ENCODE results near the gene STAT1. TPM values are rescaled to one million over a fixed set of nuclear protein-coding genes. Genes with fewer than 3 reads are reported as not detected.

Gene STAT1
- total RNA-seq, 1 experiment from 2014 or later = 73.4 TPM

GRCh38 chr2:191048073-191048472, 34.1 kb upstream of the STAT1 start:
- no peak for ATAC-seq
- H3K27me3 ChIP-seq (ENCODE audit: control insufficient read depth, insufficient read depth, low read length) = peaks cover 8% of the 10 kb centered on the region; the same call in 1 of the 2 replicates
- no TSS peak for BruUV-seq (replicated peaks)
- H3K27ac ChIP-seq (ENCODE audit: low read length) = no peak overlapping the region
- peaks cover 3% of the 10 kb centered on the region; the same call in 1 of the 2 replicates for H3K4me1 ChIP-seq (ENCODE audit: control insufficient read depth, insufficient read depth, low read length)
- POLR2A ChIA-PET = no interaction called here
- TF ChIP-seq SIN3A (IDR thresholded peaks at IDR 0.05; ENCODE audit: borderline replicate concordance, insufficient read depth, low read depth, low read length) (no peak), POLR2AphosphoS5 (IDR thresholded peaks at IDR 0.05; ENCODE audit: low read depth, low read length) (no peak), CTCF (IDR thresholded peaks at IDR 0.05) (no peak), TCF7L2 (IDR thresholded peaks at IDR 0.05; ENCODE audit: low read depth, low read length) (no peak)
- TF ChIP-seq, protein P1, sequence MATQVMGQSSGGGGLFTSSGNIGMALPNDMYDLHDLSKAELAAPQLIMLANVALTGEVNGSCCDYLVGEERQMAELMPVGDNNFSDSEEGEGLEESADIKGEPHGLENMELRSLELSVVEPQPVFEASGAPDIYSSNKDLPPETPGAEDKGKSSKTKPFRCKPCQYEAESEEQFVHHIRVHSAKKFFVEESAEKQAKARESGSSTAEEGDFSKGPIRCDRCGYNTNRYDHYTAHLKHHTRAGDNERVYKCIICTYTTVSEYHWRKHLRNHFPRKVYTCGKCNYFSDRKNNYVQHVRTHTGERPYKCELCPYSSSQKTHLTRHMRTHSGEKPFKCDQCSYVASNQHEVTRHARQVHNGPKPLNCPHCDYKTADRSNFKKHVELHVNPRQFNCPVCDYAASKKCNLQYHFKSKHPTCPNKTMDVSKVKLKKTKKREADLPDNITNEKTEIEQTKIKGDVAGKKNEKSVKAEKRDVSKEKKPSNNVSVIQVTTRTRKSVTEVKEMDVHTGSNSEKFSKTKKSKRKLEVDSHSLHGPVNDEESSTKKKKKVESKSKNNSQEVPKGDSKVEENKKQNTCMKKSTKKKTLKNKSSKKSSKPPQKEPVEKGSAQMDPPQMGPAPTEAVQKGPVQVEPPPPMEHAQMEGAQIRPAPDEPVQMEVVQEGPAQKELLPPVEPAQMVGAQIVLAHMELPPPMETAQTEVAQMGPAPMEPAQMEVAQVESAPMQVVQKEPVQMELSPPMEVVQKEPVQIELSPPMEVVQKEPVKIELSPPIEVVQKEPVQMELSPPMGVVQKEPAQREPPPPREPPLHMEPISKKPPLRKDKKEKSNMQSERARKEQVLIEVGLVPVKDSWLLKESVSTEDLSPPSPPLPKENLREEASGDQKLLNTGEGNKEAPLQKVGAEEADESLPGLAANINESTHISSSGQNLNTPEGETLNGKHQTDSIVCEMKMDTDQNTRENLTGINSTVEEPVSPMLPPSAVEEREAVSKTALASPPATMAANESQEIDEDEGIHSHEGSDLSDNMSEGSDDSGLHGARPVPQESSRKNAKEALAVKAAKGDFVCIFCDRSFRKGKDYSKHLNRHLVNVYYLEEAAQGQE (IDR thresholded peaks at IDR 0.05; ENCODE audit: insufficient read depth in 1 of 2, low read depth in 2 of 2, low read length in 1 of 2) = no peak
- H3K36me3 ChIP-seq (ENCODE audit: control insufficient read depth, insufficient read depth, low read length) = no peaks in the 10 kb centered on the region
- in situ Hi-C loops (cut with HindIII; ENCODE audit: low pct_unique_long_range_greater_than_20kb, low sequenced_read_pairs) = no loop called here
- H3K9me3 ChIP-seq (ENCODE audit: control insufficient read depth, insufficient read depth, low read depth, low read length) = peaks cover 3% of the 10 kb centered on the region; the same call in 1 of the 2 replicates
- no peak overlapping the region for H3K4me3 ChIP-seq (ENCODE audit: low read depth in 2 of 2, low read length in 2 of 2)
- CTCF ChIA-PET = interaction anchor here (0.7 kb wide), 1 partner anchor 202 kb away, joined by 8 read pairs; no protein-coding TSS in a partner anchor
- intact Hi-C loops (cut with micrococcal nuclease; ENCODE audit: unreplicated experiment) = no loop called here
- no peak for DNase-seq (ENCODE audit: low read depth, low spot score)

GRCh38 chr2:191045141-191045540, 31.2 kb upstream of the STAT1 start:
- in situ Hi-C loops (cut with HindIII; ENCODE audit: low pct_unique_long_range_greater_than_20kb, low sequenced_read_pairs) = no loop called here
- POLR2A ChIA-PET = no interaction called here
- TF ChIP-seq TCF7L2 (IDR thresholded peaks at IDR 0.05; ENCODE audit: low read depth, low read length) = no peak

GRCh38 chr2:191043438-191043837, 29.5 kb upstream of the STAT1 start:
- POLR2A ChIA-PET = no interaction called here
- no peak for ATAC-seq
- DNase-seq (ENCODE audit: low read depth, low spot score) = no peak
- intact Hi-C loops (cut with micrococcal nuclease; ENCODE audit: unreplicated experiment) = no loop called here
- Histone ChIP-seq H3K9me3 (ENCODE audit: control insufficient read depth, insufficient read depth, low read depth, low read length) (peaks cover 3% of the 10 kb centered on the region; the same call in 1 of the 2 replicates), H3K27me3 (ENCODE audit: control insufficient read depth, insufficient read depth, low read length) (peaks cover 2% of the 10 kb centered on the region; the same call in 1 of the 2 replicates), H3K4me1 (ENCODE audit: control insufficient read depth, insufficient read depth, low read length) (no peaks in the 10 kb centered on the region), H3K27ac (ENCODE audit: low read length) (no peak overlapping the region), H3K36me3 (ENCODE audit: control insufficient read depth, insufficient read depth, low read length) (no peaks in the 10 kb centered on the region), H3K4me3 (ENCODE audit: low read depth in 2 of 2, low read length in 2 of 2) (no peak overlapping the region)
- CTCF ChIA-PET = no interaction called here
- no peak for TF ChIP-seq POLR2AphosphoS5 (IDR thresholded peaks at IDR 0.05; ENCODE audit: low read depth, low read length)
- TF ChIP-seq TCF7L2 (IDR thresholded peaks at IDR 0.05; ENCODE audit: low read depth, low read length) = no peak
- TF ChIP-seq, protein P1 (IDR thresholded peaks at IDR 0.05; ENCODE audit: insufficient read depth in 1 of 2, low read depth in 2 of 2, low read length in 1 of 2) = no peak
- no peak for TF ChIP-seq SIN3A (IDR thresholded peaks at IDR 0.05; ENCODE audit: borderline replicate concordance, insufficient read depth, low read depth, low read length)
- no peak for TF ChIP-seq CTCF (IDR thresholded peaks at IDR 0.05)
- BruUV-seq (replicated peaks) = no TSS peak
- in situ Hi-C loops (cut with HindIII; ENCODE audit: low pct_unique_long_range_greater_than_20kb, low sequenced_read_pairs) = no loop called here

More at GRCh38 chr2:191045141-191045540, 31.2 kb upstream of the STAT1 start:
- BruUV-seq (replicated peaks) = no TSS peak
- H3K9me3 ChIP-seq (ENCODE audit: control insufficient read depth, insufficient read depth, low read depth, low read length) = peaks cover 3% of the 10 kb centered on the region; the same call in 1 of the 2 replicates
- H3K36me3 ChIP-seq (ENCODE audit: control insufficient read depth, insufficient read depth, low read length) = no peaks in the 10 kb centered on the region
- DNase-seq (ENCODE audit: low read depth, low spot score) (no peak), ATAC-seq (no peak)
- no peaks in the 10 kb centered on the region for H3K4me1 ChIP-seq (ENCODE audit: control insufficient read depth, insufficient read depth, low read length)
- no peak overlapping the region for H3K27ac ChIP-seq (ENCODE audit: low read length)
- peaks cover 4% of the 10 kb centered on the region; the same call in 1 of the 2 replicates for H3K27me3 ChIP-seq (ENCODE audit: control insufficient read depth, insufficient read depth, low read length)
- CTCF ChIA-PET = no interaction called here
- intact Hi-C loops (cut with micrococcal nuclease; ENCODE audit: unreplicated experiment) = no loop called here
- H3K4me3 ChIP-seq (ENCODE audit: low read depth in 2 of 2, low read length in 2 of 2) = no peak overlapping the region
